ENCODE data around the gene CAPZB.

DNA sequence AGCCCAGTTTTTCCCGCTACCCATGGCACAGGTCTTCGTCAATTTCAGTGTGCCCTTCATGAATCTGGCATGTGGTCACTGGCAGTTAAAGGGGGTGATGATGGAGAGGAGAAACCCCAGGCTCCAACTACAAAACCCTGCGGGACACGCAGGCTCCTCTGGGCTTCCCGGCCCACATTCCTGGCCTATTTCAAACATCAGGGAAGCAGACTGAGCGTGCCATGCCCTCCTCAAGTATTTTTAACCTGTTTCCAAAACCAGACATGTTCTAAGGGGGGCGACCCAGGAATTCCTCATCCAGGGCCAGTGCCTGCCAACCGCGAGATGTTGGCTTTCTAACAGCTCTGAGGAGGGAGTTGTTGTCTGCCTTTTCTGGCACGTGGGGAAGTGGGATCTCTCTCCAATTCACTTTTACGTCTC lies 85.1 kb downstream of the CAPZB start:
- TF ChIP-seq USF2 (IDR thresholded peaks at IDR 0.05; ENCODE audit: borderline replicate concordance, low read depth, low read length) (no peak), TAF1 (IDR thresholded peaks at IDR 0.05; ENCODE audit: borderline replicate concordance, low read depth, low read length) (no peak), CTCF (IDR thresholded peaks at IDR 0.05) (no peak), EZH2phosphoT487 (IDR thresholded peaks at IDR 0.05; ENCODE audit: borderline replicate concordance, low read depth) (no peak), FOXJ3 (CRISPR knock-in tag; IDR thresholded peaks at IDR 0.05) (no peak)
- TF ChIP-seq, protein P1, sequence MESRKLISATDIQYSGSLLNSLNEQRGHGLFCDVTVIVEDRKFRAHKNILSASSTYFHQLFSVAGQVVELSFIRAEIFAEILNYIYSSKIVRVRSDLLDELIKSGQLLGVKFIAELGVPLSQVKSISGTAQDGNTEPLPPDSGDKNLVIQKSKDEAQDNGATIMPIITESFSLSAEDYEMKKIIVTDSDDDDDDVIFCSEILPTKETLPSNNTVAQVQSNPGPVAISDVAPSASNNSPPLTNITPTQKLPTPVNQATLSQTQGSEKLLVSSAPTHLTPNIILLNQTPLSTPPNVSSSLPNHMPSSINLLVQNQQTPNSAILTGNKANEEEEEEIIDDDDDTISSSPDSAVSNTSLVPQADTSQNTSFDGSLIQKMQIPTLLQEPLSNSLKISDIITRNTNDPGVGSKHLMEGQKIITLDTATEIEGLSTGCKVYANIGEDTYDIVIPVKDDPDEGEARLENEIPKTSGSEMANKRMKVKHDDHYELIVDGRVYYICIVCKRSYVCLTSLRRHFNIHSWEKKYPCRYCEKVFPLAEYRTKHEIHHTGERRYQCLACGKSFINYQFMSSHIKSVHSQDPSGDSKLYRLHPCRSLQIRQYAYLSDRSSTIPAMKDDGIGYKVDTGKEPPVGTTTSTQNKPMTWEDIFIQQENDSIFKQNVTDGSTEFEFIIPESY (IDR thresholded peaks at IDR 0.05; ENCODE audit: borderline replicate concordance, low read depth): no peak

Data from SK-N-SH (cell line).